DMS 273 (cell line): Measurements from ENCODE around the gene HK1.

Experiments
- DNase-seq: peaks from one replicate; lab custom pipeline; 2025; ENCODE audit not compliant: unreplicated experiment; lab: John Stamatoyannopoulos, UW

The HK1 gene

DNA sequence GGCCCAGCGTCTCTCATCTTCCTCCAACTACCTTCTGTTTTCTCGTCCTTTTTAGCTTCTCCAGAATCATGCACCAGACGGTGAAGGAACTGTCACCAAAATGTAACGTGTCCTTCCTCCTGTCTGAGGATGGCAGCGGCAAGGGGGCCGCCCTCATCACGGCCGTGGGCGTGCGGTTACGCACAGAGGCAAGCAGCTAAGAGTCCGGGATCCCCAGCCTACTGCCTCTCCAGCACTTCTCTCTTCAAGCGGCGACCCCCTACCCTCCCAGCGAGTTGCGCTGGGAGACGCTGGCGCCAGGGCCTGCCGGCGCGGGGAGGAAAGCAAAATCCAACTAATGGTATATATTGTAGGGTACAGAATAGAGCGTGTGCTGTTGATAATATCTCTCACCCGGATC, 122.6 kb downstream of the HK1 start:
- no peak for DNase-seq

DNA sequence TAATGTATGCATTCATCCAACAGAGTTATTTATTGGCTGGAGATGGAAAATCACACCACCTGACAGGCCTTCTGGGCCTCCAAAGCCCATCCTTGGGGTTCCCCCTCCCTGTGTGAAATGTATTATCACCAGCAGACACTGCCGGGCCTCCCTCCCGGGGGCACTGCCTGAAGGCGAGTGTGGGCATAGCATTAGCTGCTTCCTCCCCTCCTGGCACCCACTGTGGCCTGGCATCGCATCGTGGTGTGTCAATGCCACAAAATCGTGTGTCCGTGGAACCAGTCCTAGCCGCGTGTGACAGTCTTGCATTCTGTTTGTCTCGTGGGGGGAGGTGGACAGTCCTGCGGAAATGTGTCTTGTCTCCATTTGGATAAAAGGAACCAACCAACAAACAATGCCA, 123.1 kb downstream of the HK1 start:
- no peak for DNase-seq

- DNase-seq = no peak
Measured at GRCh38 chr10:69402386-69402785, 124.1 kb downstream of the HK1 start.

DNA sequence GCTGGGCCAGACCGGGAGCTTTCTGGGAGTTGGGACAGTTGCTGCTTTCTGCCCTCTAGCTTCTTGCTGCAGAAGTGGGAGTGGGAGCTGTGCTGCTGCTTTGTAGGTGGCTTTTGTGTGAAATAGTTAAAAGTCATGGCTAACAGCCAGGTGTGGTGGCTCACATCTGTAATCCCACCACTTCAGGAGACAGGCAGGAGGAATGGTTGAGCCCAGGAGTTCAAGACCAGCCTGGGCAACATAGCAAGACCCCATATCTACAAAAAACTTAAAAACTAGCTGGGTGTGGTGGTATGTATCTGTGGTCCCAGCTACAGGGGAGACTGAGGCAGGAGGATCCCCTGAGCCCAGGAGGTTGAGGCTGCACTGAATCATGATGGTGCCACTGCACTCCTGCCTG, 124.8 kb downstream of the HK1 start:
- DNase-seq = no peak

DNA sequence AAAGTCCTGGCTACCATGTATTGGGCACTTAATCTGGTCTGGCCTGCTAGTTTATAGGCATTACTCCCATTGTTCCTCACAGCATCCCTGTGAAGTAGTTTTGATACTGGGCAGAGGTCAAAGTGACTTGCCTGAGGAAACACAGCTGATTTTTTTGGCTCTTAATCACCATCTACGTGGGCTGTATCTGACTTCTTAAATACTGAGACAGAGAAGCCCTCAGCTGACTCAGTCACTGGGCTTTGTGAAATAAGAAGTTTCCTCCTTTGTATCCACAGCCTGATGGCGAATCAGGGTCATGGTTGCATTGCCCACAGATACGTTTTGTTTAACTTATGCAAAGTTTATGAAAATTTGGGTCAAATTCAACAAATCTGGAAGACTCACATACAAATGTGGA, 125.2 kb downstream of the HK1 start:
- no peak for DNase-seq

DNA sequence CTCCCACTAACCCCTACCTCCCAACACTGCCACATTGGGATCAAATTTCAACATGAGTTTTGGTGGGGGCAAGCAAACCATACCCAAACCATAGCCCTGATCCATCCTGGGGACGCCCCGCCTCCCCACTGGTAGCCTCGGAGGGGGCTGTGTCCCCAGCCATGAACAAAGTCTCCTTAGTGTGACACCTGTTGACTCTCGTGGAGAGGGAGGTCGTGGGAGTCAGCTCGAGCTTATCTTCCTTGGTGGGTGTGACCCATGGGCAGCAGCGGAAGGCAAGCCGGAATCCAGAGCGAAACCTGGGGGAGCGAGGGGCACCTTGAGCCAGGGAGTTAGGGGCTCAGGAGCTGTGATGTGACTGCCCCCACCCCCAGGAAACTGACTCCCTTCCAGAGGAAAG, 126.5 kb downstream of the HK1 start:
- no peak for DNase-seq

- no peak for DNase-seq
Measured at GRCh38 chr10:69405221-69405620, 126.9 kb downstream of the HK1 start.

GRCh38 chr10:69406302-69406811, 128.1 kb downstream of the HK1 start:
- DNase-seq = peak; percentile 45

- DNase-seq = peak; percentile 28
Measured at GRCh38 chr10:69406816-69407580, 128.7 kb downstream of the HK1 start.

DNA sequence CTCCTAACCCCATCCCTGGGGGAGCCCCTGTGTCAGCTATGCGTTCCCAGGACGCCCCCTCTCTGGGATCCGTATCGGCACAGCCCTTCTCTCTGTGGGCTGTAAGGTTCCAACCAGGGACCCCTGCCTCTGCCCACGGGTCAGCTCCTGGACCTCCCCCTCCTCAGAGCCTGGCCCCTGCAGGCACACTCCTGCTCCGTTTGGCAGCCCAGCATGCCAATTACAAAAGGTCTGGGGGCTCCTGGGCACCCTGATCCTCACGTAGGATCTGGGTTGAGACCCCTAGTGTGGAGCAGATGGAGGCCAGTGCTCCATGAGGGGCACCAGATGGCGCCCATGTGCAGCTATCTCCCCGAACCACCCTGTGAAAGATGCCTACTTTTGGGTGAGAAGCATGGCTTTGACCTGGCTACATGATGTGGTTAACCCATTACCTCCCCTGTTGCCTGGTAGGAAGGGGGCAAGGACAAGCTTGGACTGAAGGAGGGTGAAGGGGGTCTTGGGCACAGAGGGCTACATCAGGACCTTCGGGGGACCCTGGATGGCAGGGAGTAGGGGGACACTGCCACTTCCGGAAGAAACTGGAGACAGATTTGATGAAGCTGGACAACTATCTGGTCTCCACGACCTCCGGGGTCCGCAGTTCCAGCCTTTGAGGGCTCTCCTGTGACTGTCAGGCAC, 129.5 kb downstream of the HK1 start:
- DNase-seq = peak; percentile 63

GRCh38 chr10:69408318-69409175, 130.3 kb downstream of the HK1 start:
- peak; percentile 95 for DNase-seq

DNA sequence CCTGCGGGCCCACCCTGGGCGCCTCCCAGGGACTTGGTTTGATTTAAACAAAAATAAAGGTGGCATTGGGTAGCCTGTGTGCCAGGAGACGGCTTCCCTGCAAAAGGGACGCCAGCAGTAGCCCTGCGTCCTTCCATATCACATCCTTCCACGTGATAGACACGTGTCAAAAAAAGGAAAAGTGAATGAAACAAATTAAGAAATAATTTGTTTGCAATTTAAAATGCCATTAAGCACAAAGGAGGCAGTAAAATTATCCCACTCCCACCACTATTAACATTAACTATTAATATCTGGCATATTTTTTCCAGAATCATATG, 130.8 kb downstream of the HK1 start:
- DNase-seq = no peak

- no peak for DNase-seq
Measured at GRCh38 chr10:69409968-69410367, 131.7 kb downstream of the HK1 start.

- no peak for DNase-seq
Measured at GRCh38 chr10:69410487-69410886, 132.2 kb downstream of the HK1 start.

- DNase-seq = no peak
Measured at GRCh38 chr10:69411476-69411875, 133.2 kb downstream of the HK1 start.

DNA sequence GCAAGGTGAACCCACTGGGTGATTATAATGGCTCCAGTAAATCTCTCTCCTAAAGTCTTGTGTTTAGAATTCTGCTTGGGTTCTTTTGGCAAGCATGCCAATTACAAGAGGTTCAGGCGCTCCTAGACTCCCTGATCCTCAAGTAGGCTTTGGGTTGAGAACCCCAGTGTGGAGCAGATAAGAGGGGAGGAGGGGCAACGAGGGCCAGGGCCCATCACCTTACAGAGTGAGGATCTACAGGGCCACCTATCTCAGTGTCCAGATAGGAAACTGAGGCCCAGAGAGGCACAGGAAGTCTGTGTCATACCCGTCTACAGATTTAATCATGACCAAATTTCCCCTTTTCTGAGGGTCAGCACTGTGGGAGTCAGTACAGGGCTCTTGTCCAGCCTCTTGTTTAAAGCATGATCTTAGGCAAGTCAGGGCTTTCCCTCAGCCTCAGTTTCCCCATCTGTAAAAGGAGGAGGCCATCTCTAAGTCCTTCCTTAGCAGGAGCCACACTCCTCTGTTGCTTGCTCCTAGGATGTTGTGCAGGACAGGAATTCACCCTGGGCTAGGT, 134.0 kb downstream of the HK1 start:
- DNase-seq = no peak

DNA sequence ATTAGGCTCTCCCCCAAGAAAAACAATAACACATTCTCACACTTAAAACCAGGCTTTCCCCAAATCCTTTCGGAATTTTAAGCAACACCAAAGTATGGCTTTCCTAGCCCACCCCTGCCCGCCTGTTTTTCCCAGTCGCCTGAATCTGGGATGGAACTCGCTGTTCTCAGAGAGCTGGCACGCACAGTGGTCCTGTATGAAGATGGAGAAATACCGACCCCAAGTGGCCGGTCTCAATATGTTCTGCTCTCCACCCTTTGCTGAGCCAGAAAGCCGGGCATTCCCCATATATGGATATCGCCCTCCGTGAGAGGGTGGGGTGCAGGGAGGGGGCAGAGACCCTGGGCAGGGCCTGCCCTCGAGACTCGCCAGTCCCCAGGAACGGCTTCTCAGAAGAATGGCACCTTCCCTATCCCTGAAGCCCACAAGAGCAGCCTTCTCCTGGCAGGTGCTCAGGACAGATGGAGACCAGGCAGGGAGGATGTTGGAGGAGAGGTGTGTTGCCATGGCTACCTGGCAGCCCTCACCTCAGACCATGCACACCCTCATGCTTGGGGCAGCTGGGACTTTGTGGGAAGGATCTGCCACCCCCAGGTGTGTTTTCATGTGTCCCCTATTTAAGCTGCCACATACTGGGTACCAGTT, 135.0 kb downstream of the HK1 start:
- peak; percentile 86 for DNase-seq

- no peak for DNase-seq
Measured at GRCh38 chr10:69414036-69415018, 136.0 kb downstream of the HK1 start.

- DNase-seq = no peak
Measured at GRCh38 chr10:69415049-69415448, 136.8 kb downstream of the HK1 start.

GRCh38 chr10:69415951-69416350, 137.7 kb downstream of the HK1 start:
- DNase-seq = no peak
